ENCODE results near the gene FERMT2. TPM values are rescaled to one million over a fixed set of nuclear protein-coding genes. Genes with fewer than 3 reads are reported as not detected.

The FERMT2 gene
- polyA plus RNA-seq, 1 donor (not counting 4 experiments of a cell fraction or from before 2014, with no cell fraction given), result 19.6 TPM

- TF ChIP-seq CTCF (optimal IDR thresholded peaks at IDR 0.05 in 1 of 3, IDR thresholded peaks at IDR 0.05 in 1 of 3, conservative IDR thresholded peaks at IDR 0.05 in 1 of 3; ENCODE audit: extremely low read depth in 1 of 3, insufficient read depth in 2 of 3, low read length in 3 of 3), result no peak
- no peak for TF ChIP-seq EZH2 (IDR thresholded peaks at IDR 0.05; ENCODE audit: low read length)
- H3K4me1 ChIP-seq (ENCODE audit: control insufficient read depth, extremely low read depth, insufficient read depth, low read length), result peaks cover 17% of the 10 kb centered on the region
- no peak for DNase-seq (ENCODE audit: low read depth, low spot score)
- H3K9me1 ChIP-seq (ENCODE audit: control insufficient read depth, extremely low read depth, insufficient read depth, low read length), result no peaks in the 10 kb centered on the region
- H4K20me1 ChIP-seq (ENCODE audit: control insufficient read depth, extremely low read depth, insufficient read depth, low read length), result peaks cover 6% of the 10 kb centered on the region
- H3K27me3 ChIP-seq (ENCODE audit: control insufficient read depth, extremely low read depth, insufficient read depth, low read length), result no peaks in the 10 kb centered on the region
- no peaks in the 10 kb centered on the region for H3K9me3 ChIP-seq (ENCODE audit: control insufficient read depth, low read depth, low read length)
- peaks cover 4% of the 10 kb centered on the region for H3K79me2 ChIP-seq (ENCODE audit: control insufficient read depth, insufficient read depth, low read length)
- H2AFZ ChIP-seq (ENCODE audit: control insufficient read depth, low read length), result no peak overlapping the region
- no peak overlapping the region for H3K4me2 ChIP-seq (ENCODE audit: control insufficient read depth, extremely low read depth, insufficient read depth, low read depth, low read length)
- FAIRE-seq, result no peak
- H3K27ac ChIP-seq (ENCODE audit: control insufficient read depth, insufficient read depth, low read length), result no peak overlapping the region
- H3K9ac ChIP-seq (ENCODE audit: control insufficient read depth, extremely low read depth, insufficient read depth, low read length), result no peak overlapping the region
- dilution Hi-C loops (cut with MboI; ENCODE audit: extremely low pct_ligation_motif_present, low sequenced_read_pairs), result no loop called here
- H3K4me3 ChIP-seq (ENCODE audit: control insufficient read depth in 2 of 3, extremely low read depth in 1 of 3, insufficient read depth in 2 of 3, low read depth in 1 of 3, low read length in 3 of 3), result no peak overlapping the region
- no peaks in the 10 kb centered on the region for H3K36me3 ChIP-seq (ENCODE audit: control insufficient read depth in 2 of 2, extremely low read depth in 1 of 2, insufficient read depth in 2 of 2, low read length in 2 of 2)
Observed at GRCh38 chr14:52917735-52918134, 33.1 kb downstream of the FERMT2 start.

- Histone ChIP-seq H3K4me3 (ENCODE audit: control insufficient read depth in 2 of 3, extremely low read depth in 1 of 3, insufficient read depth in 2 of 3, low read depth in 1 of 3, low read length in 3 of 3) (no peak overlapping the region), H3K79me2 (ENCODE audit: control insufficient read depth, insufficient read depth, low read length) (no peaks in the 10 kb centered on the region), H3K9ac (ENCODE audit: control insufficient read depth, extremely low read depth, insufficient read depth, low read length) (no peak overlapping the region), H3K9me3 (ENCODE audit: control insufficient read depth, low read depth, low read length) (no peaks in the 10 kb centered on the region), H3K27ac (ENCODE audit: control insufficient read depth, insufficient read depth, low read length) (no peak overlapping the region), H3K9me1 (ENCODE audit: control insufficient read depth, extremely low read depth, insufficient read depth, low read length) (no peaks in the 10 kb centered on the region), H3K4me1 (ENCODE audit: control insufficient read depth, extremely low read depth, insufficient read depth, low read length) (peaks cover 14% of the 10 kb centered on the region), H2AFZ (ENCODE audit: control insufficient read depth, low read length) (no peak overlapping the region), H3K36me3 (ENCODE audit: control insufficient read depth in 2 of 2, extremely low read depth in 1 of 2, insufficient read depth in 2 of 2, low read length in 2 of 2) (no peaks in the 10 kb centered on the region), H3K4me2 (ENCODE audit: control insufficient read depth, extremely low read depth, insufficient read depth, low read depth, low read length) (no peak overlapping the region), H4K20me1 (ENCODE audit: control insufficient read depth, extremely low read depth, insufficient read depth, low read length) (no peaks in the 10 kb centered on the region), H3K27me3 (ENCODE audit: control insufficient read depth, extremely low read depth, insufficient read depth, low read length) (no peaks in the 10 kb centered on the region)
- FAIRE-seq (no peak), DNase-seq (ENCODE audit: low read depth, low spot score) (no peak)
- dilution Hi-C loops (cut with MboI; ENCODE audit: extremely low pct_ligation_motif_present, low sequenced_read_pairs), result no loop called here
- TF ChIP-seq EZH2 (IDR thresholded peaks at IDR 0.05; ENCODE audit: low read length), result no peak
- no peak for TF ChIP-seq CTCF (optimal IDR thresholded peaks at IDR 0.05 in 1 of 3, IDR thresholded peaks at IDR 0.05 in 1 of 3, conservative IDR thresholded peaks at IDR 0.05 in 1 of 3; ENCODE audit: extremely low read depth in 1 of 3, insufficient read depth in 2 of 3, low read length in 3 of 3)
Observed at GRCh38 chr14:52914295-52914694, 36.6 kb downstream of the FERMT2 start.
